HG03469 (cell line): Measurements from ENCODE around the gene MMEL1.
"Not testable (repeated sequence)": the region's sequence is repeated elsewhere in the genome, so short reads cannot be mapped to it uniquely, and the experiment has no call there.

Experiments used
- ATAC-seq: cut with Tn5 transposase; IDR thresholded peaks from one replicate; pipeline ENCODE4 v1.9.1; 2021; ENCODE audit warnings: mild to moderate bottlenecking, moderate library complexity, moderate number of reproducible peaks; ENCODE audit not compliant: unreplicated experiment

The MMEL1 gene

GRCh38 chr1:2632561-2633361 lies at the start of gene MMEL1:
Gene MMEL1 (minus strand): TSS chr1:2633016. CDS start chr1:2629484, 3,532 bp downstream.
- no peak for ATAC-seq

- not testable (repeated sequence) for ATAC-seq
Measured at GRCh38 chr1:2676726-2677125, 43.9 kb upstream of the MMEL1 start.

- ATAC-seq = not testable (repeated sequence)
Measured at GRCh38 chr1:2671656-2672055, 38.8 kb upstream of the MMEL1 start.

- not testable (repeated sequence) for ATAC-seq
Measured at GRCh38 chr1:2659806-2660205, 27.0 kb upstream of the MMEL1 start.

- not testable (repeated sequence) for ATAC-seq
Measured at GRCh38 chr1:2657909-2658308, 25.1 kb upstream of the MMEL1 start.

GRCh38 chr1:2657124-2657523 lies 24.3 kb upstream of the MMEL1 start:
- not testable (repeated sequence) for ATAC-seq

GRCh38 chr1:2655598-2656434 lies 23.0 kb upstream of the MMEL1 start:
- not testable (repeated sequence) for ATAC-seq

GRCh38 chr1:2654443-2654948 lies 21.7 kb upstream of the MMEL1 start:
- not testable (repeated sequence) for ATAC-seq

GRCh38 chr1:2653741-2654442 lies 21.1 kb upstream of the MMEL1 start:
- not testable (repeated sequence) for ATAC-seq

GRCh38 chr1:2652926-2653571 lies 20.2 kb upstream of the MMEL1 start:
- not testable (repeated sequence) for ATAC-seq

- not testable (repeated sequence) for ATAC-seq
Measured at GRCh38 chr1:2652152-2652925, 19.5 kb upstream of the MMEL1 start.

GRCh38 chr1:2650967-2651645 lies 18.3 kb upstream of the MMEL1 start:
- no peak for ATAC-seq

- ATAC-seq = no peak
Measured at GRCh38 chr1:2646837-2647236, 14.0 kb upstream of the MMEL1 start.

- ATAC-seq = no peak
Measured at GRCh38 chr1:2645776-2646175, 13.0 kb upstream of the MMEL1 start.

GRCh38 chr1:2645143-2645542 lies 12.3 kb upstream of the MMEL1 start:
- no peak for ATAC-seq

GRCh38 chr1:2644591-2645101 lies 11.8 kb upstream of the MMEL1 start:
- no peak for ATAC-seq

GRCh38 chr1:2644171-2644570 lies 11.4 kb upstream of the MMEL1 start:
- no peak for ATAC-seq

GRCh38 chr1:2643414-2644077 lies 10.7 kb upstream of the MMEL1 start:
- no peak for ATAC-seq
